Stimulated activated CD4-positive, alpha-beta T cell treated with anti-CD3 and anti-CD28 coated beads, Interleukin-1b, Interleukin-23, amount 100 ng/mL, for 48 hours (primary cell): ENCODE data around the gene THEMIS2.
"Not testable (repeated sequence)": the region's sequence is repeated elsewhere in the genome, so short reads cannot be mapped to it uniquely, and the experiment has no call there.

Source experiments
- DNase-seq: peaks from one replicate; pipeline ENCODE4 v3.0.0-alpha.2; 2020

Gene THEMIS2

GRCh38 chr1:27863538-27863915 is 8.8 kb upstream of the THEMIS2 start:
- DNase-seq, result no peak

GRCh38 chr1:27864264-27864895 is 8.0 kb upstream of the THEMIS2 start:
- DNase-seq, result peak; percentile 39

DNA sequence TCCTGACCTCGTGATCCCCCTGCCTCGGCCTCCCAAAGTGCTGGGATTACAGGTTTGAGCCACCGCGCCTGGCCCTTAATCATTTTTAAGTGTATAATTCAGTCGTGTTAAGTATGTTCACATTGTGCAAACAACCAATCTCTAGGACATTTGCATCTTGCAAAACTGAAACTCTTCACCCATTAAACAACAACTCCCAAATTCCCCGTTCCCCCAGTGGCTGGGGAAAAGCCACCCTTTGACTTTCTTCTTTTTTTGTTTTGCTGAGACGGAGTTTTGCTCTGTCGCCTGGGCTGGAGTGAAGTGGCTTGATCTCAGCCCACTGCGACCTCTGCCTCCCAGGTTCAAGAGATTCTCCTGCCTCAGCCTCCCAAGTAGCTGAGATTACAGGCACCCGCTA is 6.5 kb upstream of the THEMIS2 start:
- DNase-seq, result no peak

DNA sequence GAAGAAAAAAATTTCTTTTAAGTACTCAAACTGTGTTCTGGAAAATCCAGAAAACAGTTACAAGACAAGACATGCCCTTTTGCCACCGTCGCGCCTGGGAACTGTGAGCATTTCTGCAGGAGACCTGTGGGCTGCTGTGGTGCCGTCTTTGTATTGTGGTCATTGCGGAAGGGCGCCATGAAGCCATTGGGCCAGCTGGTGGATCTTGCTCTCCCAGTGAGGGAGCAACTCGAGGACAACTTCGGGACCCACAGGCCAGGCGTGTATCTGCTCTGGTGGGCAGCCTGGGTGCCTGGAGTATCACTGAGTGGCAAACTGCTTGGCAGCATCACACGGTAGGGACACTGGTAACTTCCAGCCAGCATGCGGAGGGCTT is 3.8 kb upstream of the THEMIS2 start:
- no peak for DNase-seq

- peak; percentile 56 for DNase-seq
Measured at GRCh38 chr1:27868932-27869718, 3.2 kb upstream of the THEMIS2 start.

- DNase-seq, result no peak
Measured at GRCh38 chr1:27869719-27870085, 2.6 kb upstream of the THEMIS2 start.

GRCh38 chr1:27871076-27871475 is 1.3 kb upstream of the THEMIS2 start:
- not testable (repeated sequence) for DNase-seq

GRCh38 chr1:27872802-27873551 is 633 bp downstream of the THEMIS2 start:
- DNase-seq, result peak; percentile 55

GRCh38 chr1:27873671-27874384 is 1.5 kb downstream of the THEMIS2 start:
- DNase-seq, result no peak

DNA sequence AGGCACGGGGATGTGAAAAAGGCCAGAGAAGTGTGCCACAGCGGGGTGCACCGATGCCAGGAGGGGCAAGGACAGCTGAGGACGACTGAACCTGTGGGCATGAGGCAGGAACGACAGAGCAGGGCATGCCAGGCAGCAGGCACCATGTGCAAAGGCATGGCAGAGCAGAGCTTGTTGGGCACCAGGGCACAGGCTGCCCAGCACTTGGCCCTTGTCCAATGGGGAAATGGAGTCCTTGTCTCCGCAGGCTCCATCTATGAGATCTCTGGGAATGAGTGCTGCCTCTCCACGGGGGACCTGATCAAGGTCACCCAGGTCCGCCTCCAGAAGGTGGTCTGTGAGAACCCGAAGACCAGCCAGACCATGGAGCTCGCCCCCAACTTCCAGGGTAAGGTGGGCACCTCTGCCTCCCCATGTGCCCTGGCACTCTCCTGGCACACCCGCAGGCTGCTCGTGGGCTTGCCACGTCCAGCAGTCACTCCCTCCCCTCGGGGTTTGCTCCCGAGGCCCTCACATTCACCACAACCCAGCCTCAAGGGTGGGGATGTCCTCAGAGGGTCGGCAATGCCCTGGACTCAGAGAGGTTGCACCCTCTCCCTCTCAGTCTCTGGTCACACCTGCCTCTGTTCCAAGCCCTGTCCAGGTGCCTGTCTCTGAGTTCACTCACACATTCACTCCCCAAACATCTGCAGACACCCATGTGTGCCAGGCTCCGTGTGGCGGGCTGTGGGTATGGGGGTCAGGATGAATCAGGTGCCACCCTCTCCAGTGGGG is 4.2 kb downstream of the THEMIS2 start:
- no peak for DNase-seq

GRCh38 chr1:27877115-27877416 is 4.7 kb downstream of the THEMIS2 start:
- no peak for DNase-seq

GRCh38 chr1:27878039-27878438 is 5.7 kb downstream of the THEMIS2 start:
- no peak for DNase-seq

DNA sequence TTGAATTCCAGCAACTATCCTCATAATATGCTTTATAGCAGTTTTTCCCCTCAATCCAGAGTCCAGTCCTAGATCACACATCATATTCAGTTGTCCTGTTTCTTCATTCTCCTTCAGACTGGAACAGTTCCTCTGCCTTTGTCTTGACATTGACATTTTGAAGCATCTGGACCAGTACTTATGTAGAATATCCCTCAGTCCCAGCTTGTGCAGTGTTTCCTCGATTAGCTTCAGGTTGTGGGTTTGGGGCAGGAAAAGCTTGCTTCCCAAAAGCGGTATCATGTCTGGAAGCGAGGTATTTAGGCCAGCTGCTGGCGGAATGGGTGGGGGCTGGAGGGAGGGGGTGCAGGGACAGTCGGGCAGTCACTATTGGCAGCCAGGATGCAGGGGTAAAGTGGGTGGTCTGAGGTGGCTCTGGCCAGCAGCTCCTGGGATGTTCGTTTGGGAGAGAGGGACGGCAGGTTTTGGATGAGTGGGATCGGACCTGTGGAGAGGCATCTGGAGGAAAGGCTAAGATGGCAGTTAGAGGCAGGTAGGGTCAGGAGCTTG is 6.5 kb downstream of the THEMIS2 start:
- no peak for DNase-seq

DNA sequence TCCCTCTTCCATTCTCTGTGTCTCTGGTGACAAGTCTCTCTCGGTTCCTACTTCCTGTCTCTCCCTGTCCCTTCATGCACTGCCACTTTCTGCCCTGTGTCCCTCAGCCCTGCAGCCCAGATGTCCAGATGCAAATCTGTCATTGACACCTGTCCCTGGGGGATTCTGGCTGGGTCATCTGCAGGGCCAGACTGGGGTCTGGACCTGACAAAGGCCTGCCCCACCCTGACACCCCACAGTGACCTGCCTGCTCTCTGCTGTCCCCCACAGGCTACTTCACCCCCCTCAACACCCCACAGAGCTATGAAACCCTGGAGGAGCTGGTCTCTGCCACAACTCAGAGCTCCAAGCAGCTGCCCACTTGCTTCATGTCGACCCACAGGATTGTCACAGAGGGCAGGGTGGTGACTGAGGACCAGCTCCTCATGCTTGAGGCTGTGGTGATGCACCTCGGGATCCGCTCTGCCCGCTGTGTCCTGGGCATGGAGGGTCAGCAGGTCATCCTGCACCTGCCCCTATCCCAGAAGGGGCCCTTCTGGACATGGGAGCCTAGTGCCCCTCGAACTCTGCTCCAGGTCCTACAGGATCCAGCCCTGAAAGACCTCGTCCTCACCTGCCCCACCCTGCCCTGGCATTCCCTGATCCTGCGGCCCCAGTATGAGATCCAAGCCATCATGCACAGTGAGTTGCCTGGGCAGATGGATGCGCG is 7.2 kb downstream of the THEMIS2 start:
- DNase-seq, result no peak

DNA sequence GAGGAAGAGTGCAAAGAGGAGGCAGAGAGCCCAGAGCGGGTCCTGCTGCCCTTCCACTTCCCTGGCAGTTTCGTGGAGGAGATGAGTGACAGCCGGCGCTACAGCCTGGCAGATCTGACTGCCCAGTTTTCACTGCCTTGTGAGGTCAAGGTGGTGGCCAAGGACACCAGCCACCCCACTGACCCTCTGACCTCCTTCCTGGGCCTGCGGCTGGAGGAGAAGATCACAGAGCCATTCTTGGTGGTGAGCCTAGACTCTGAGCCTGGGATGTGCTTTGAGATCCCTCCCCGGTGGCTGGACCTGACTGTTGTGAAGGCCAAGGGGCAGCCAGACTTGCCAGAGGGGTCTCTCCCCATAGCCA is 10.2 kb downstream of the THEMIS2 start:
- no peak for DNase-seq

DNA sequence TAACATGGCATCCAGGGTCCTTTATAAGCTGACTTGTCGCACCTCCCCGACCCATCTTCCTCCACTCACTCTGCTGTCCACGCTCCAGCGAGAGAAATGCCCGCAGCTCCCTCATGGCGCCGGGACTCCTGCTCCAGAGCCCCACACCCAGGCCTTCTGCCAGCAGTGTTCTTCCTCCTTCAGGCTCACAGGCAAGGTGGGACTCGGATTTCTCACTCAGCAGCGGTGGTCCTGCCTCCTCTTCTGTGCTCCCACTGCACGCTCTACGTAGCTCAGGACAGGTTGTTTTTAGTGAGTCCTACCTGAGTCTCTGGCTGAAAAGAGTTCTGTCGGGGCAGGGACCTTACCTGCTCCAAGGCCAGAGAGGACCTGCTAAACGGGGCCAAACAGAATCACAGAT is 11.2 kb downstream of the THEMIS2 start:
- no peak for DNase-seq

GRCh38 chr1:27884006-27884954 is 11.9 kb downstream of the THEMIS2 start:
- DNase-seq, result peak; percentile 11

DNA sequence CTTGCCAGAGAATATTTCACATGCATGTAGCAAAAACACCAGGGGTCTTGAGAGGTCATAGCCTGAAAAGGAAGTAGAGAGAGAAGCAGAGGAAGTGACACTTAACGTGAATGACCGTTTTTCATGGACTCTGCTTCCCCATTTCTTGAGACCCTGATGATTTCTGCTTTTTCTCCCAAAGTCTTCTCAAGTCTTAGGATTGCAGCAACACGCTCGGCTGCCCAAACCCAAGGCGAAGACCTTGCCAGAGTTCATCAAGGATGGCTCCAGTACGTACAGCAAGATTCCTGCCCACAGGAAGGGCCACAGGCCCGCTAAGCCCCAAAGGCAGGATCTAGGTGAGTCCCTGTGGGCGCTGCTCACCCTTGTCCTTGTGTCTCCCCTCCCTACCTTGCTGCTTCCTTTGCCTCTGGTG is 12.8 kb downstream of the THEMIS2 start:
- DNase-seq, result no peak

- DNase-seq, result no peak
Measured at GRCh38 chr1:27885621-27886352, 13.4 kb downstream of the THEMIS2 start.

GRCh38 chr1:27886353-27886679 is 14.0 kb downstream of the THEMIS2 start:
- no peak for DNase-seq
